Calu3 (cell line): ENCODE data around the gene SLC38A3. TPM values are rescaled to one million over a fixed set of nuclear protein-coding genes. Genes with fewer than 3 reads are reported as not detected.
"Not testable (repeated sequence)": the region's sequence is repeated elsewhere in the genome, so short reads cannot be mapped to it uniquely, and the experiment has no call there.

Source experiments
- BruUV-seq: library from RNA; stranded (reverse); fragments of 400-500 nt; replicated peaks from 2 replicates; lab custom pipeline; 2021; lab: Mats Ljungman, UMichigan
- CTCF ChIA-PET: fragments of 300-600 bp; sonication (Branson Sonifier 250); formaldehyde crosslinking; loops from one replicate; lab custom pipeline; 2022; ENCODE audit warnings: antibody characterized with exemption; lab: Charles Lee
- DNase-seq: peaks from one replicate; pipeline ENCODE4 v3.0.0; 2022
- H3K27ac Mint-ChIP-seq: one replicate; pipeline ENCODE4 v1.8.0; 2022; ENCODE audit warnings: mixed read lengths; ENCODE audit not compliant: unreplicated experiment
- H3K27me3 Mint-ChIP-seq: one replicate; pipeline ENCODE4 v1.8.0; 2022; ENCODE audit warnings: mixed read lengths; ENCODE audit not compliant: unreplicated experiment
- H3K36me3 Mint-ChIP-seq: one replicate; pipeline ENCODE4 v1.8.0; 2022; ENCODE audit warnings: mild to moderate bottlenecking, moderate library complexity, mixed read lengths; ENCODE audit not compliant: insufficient read depth, unreplicated experiment
- H3K4me1 Mint-ChIP-seq: one replicate; pipeline ENCODE4 v1.8.0; 2022; ENCODE audit warnings: mild to moderate bottlenecking, low read depth, mixed read lengths; ENCODE audit not compliant: unreplicated experiment
- H3K4me3 Mint-ChIP-seq: one replicate; pipeline ENCODE4 v1.8.0; 2022; ENCODE audit warnings: mild to moderate bottlenecking, low read depth, moderate library complexity, mixed read lengths; ENCODE audit not compliant: unreplicated experiment
- H3K9me3 Mint-ChIP-seq: one replicate; pipeline ENCODE4 v1.8.0; 2022; ENCODE audit warnings: low read depth, mixed read lengths; ENCODE audit not compliant: unreplicated experiment
- intact Hi-C: fragments of 100-400 bp; cut with micrococcal nuclease; formaldehyde crosslinking; loops from one replicate; pipeline ENCODE4 v1.10.0; 2022; ENCODE audit not compliant: unreplicated experiment
- total RNA-seq: library from RNA; stranded (reverse); gene quantifications from 2 replicates; pipeline ENCODE4 v1.2.3, GENCODE V29; 2022
- TF ChIP-seq, protein P1 (sequence below): fragments of 200-600 bp; IDR thresholded peaks from one replicate; pipeline ENCODE4 v1.8.0; 2022; ENCODE audit warnings: antibody characterized with exemption; ENCODE audit not compliant: unreplicated experiment

Gene SLC38A3
- total RNA-seq, 1 experiment from 2014 or later = not detected

DNA sequence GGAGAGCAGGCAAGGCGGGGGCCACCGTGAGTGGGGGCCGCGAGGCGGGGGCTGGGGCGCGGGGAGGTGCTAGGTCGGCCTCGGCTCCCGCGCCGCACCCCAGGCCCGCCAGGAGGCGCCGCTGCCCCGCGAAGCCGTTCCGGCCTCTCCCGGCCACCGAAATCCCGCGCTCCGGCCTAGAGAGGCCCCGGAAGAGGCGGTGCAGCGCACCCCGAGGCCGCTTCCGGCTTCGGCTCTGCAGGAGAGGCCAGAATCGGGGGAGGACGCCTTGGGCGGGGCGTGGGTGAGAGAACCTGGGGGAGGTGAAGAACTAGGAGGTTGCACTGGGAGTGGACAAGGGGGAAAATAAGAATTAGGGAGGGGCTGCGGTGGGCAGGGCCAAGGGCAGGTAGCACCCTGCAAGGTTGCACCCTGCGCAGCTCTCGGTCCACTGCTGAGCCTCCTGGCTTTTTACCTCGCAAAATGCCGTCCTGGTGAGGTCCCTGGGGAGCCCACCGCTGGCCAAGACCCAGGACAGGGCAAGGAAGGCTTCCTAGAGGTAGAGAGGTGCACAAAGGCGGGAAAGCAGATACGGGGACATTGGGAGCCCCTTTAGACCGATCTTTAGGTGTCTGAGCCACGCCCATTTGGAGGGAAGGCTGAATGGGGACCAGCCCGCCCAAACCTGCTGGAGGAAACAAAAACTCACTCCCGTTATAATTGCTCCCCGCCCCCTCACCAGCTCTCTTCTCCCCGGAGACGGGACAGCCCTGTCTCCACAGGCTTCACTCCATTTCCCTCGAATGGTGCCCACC, 22.5 kb downstream of the SLC38A3 start:
- H3K9me3 Mint-ChIP-seq = no peaks in the 10 kb centered on the region
- peaks cover 26% of the 10 kb centered on the region for H3K27me3 Mint-ChIP-seq
- intact Hi-C loops = loop anchor here (1.0 to 2.0 kb wide), 2 partner anchors 46 to 107 kb away; no protein-coding TSS in a partner anchor
- H3K36me3 Mint-ChIP-seq = peaks cover 30% of the 10 kb centered on the region
- H3K4me3 Mint-ChIP-seq = peak overlapping the region; percentile 75
- TF ChIP-seq, protein P1, sequence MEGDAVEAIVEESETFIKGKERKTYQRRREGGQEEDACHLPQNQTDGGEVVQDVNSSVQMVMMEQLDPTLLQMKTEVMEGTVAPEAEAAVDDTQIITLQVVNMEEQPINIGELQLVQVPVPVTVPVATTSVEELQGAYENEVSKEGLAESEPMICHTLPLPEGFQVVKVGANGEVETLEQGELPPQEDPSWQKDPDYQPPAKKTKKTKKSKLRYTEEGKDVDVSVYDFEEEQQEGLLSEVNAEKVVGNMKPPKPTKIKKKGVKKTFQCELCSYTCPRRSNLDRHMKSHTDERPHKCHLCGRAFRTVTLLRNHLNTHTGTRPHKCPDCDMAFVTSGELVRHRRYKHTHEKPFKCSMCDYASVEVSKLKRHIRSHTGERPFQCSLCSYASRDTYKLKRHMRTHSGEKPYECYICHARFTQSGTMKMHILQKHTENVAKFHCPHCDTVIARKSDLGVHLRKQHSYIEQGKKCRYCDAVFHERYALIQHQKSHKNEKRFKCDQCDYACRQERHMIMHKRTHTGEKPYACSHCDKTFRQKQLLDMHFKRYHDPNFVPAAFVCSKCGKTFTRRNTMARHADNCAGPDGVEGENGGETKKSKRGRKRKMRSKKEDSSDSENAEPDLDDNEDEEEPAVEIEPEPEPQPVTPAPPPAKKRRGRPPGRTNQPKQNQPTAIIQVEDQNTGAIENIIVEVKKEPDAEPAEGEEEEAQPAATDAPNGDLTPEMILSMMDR = peak; percentile 73
- no TSS peak for BruUV-seq
- H3K4me1 Mint-ChIP-seq = peaks cover 27% of the 10 kb centered on the region
- DNase-seq = peak; percentile 97
- H3K27ac Mint-ChIP-seq = peak overlapping the region; percentile 60
- CTCF ChIA-PET = interaction anchor here (0.9 to 2.1 kb wide), 8 partner anchors 8 to 110 kb away, joined by 4 to 13 read pairs (median 6); partner anchors contain the start of genes GNAI2 and SEMA3B

DNA sequence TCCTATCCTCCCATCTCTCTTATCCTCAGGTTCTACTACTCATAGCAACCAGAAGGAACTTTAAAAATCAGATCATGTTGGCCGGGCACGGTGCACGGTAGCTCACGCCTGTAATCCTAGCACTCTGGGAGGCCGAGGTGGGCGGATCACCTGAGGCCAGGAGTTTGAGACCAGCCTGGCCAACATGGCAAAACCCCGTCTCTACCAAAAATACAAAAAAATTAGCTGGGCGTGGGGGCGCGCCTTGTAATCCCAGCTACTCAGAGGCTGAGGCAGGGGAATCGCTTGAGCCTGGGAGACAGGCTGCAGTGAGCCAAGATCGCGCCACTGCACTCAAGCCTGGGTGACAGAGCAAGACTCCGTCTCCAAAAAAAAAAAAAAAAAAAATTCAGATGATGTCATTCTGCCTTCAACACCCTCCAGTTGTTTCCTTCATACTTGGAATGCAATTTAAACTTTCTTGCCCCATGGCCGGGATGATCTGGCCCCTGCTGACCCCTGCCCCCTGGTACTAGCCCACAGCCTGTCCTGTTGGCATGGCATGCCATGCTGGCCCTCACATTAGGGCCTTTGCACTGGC, 23.2 kb downstream of the SLC38A3 start:
- H3K9me3 Mint-ChIP-seq, BruUV-seq, DNase-seq, intact Hi-C loops: not testable (repeated sequence)
- H3K27ac Mint-ChIP-seq = peak overlapping the region; percentile 60
- H3K27me3 Mint-ChIP-seq = peaks cover 26% of the 10 kb centered on the region
- CTCF ChIA-PET = interaction anchor here (0.7 to 2.1 kb wide), 3 partner anchors 18 to 41 kb away, joined by 3 to 13 read pairs (median 5); partner anchors contain the start of gene SEMA3B
- H3K4me3 Mint-ChIP-seq = peak overlapping the region; percentile 75
- peaks cover 27% of the 10 kb centered on the region for H3K4me1 Mint-ChIP-seq
- H3K36me3 Mint-ChIP-seq = peaks cover 35% of the 10 kb centered on the region

DNA sequence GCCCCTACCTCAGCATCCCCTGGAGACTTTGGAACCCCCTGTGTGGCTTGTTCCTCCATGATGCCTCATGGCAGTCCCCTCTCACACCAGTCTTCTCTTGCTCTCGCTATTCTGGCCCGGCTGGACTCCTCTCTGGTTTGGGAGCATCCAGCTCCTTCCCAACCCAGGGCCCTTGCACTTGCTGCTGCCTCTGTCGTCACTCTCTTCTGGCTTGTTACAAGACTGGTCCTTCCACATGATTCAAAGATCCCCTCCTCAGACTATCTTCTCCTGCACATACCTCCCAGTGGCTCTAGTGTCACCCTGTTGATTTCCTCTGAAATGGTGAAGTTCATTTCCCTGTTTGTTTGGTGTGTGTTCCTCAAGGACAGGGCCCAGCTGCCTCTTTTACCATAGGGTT, 24.4 kb downstream of the SLC38A3 start:
- TF ChIP-seq, protein P1 = no peak
- H3K4me3 Mint-ChIP-seq = no peak overlapping the region
- no peaks in the 10 kb centered on the region for H3K9me3 Mint-ChIP-seq
- CTCF ChIA-PET = interaction anchor here (0.6 kb wide), 1 partner anchor 123 kb away, joined by 3 read pairs; no protein-coding TSS in a partner anchor
- H3K27me3 Mint-ChIP-seq = peaks cover 15% of the 10 kb centered on the region
- no peak for DNase-seq
- H3K27ac Mint-ChIP-seq = no peak overlapping the region
- intact Hi-C loops = no loop called here
- H3K4me1 Mint-ChIP-seq = peaks cover 27% of the 10 kb centered on the region
- BruUV-seq = no TSS peak
- peaks cover 35% of the 10 kb centered on the region for H3K36me3 Mint-ChIP-seq

DNA sequence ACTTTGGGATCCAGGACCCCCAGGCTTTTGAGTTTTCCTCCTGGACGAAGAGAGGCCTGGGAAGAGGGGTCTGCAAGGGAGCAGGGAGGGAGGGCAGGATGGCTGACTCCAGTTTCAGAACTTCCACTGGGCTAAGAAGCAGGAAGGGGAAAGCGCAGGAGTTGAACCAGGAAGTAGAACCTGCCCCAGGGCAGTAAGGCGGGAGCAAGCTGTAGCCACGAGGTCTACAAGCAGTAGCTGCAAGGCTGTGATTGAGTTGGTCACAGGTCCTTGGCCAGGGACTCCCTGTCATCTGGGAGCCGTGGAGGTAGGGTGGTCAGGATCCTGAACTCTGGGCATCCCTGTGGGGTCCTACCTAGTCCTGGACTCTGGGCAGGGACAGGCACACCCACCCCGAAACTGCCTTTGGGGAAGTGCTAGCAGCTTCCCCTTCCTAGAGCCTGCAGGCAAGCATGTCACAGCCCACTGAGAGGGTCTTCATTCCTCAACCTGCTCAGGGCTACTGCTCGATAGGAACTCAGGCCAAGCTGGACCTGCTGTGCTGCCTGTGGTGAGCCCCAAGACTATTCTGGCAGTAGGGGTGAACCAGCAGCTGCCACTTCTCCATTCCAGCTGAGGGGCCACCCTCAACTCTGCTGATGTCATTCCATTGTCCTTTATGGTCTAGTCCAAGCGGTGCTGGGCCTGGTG, 25.2 kb downstream of the SLC38A3 start:
- H3K27ac Mint-ChIP-seq = no peak overlapping the region
- TF ChIP-seq, protein P1 = no peak

More for the DNA sequence above, 25.2 kb downstream of the SLC38A3 start:
- CTCF ChIA-PET = no interaction called here
- Mint-ChIP-seq H3K4me3 (no peak overlapping the region), H3K9me3 (no peaks in the 10 kb centered on the region), H3K27me3 (peaks cover 7% of the 10 kb centered on the region), H3K36me3 (peaks cover 35% of the 10 kb centered on the region), H3K4me1 (peaks cover 27% of the 10 kb centered on the region)
- DNase-seq = no peak
- intact Hi-C loops = no loop called here
- BruUV-seq = no TSS peak
